GM04503 (cell line): ENCODE results near the gene SUN2.

Experiments
- DNase-seq: peaks from one replicate; pipeline ENCODE4 v3.0.0-alpha.2; 2012; ENCODE audit warnings: low read depth

Gene SUN2

GRCh38 chr22:38696606-38697424 lies 59.0 kb downstream of the SUN2 start:
- no peak for DNase-seq

- DNase-seq: no peak
Measured at GRCh38 chr22:38694940-38695339, 60.9 kb downstream of the SUN2 start.

- DNase-seq: no peak
Measured at GRCh38 chr22:38694049-38694448, 61.7 kb downstream of the SUN2 start.

GRCh38 chr22:38689651-38690050 lies 66.1 kb downstream of the SUN2 start:
- DNase-seq: no peak

GRCh38 chr22:38685761-38686160 lies 70.0 kb downstream of the SUN2 start:
- no peak for DNase-seq

GRCh38 chr22:38684895-38685294 lies 70.9 kb downstream of the SUN2 start:
- DNase-seq: no peak
